ENCODE results near the gene HNRNPLL. TPM values are rescaled to one million over a fixed set of nuclear protein-coding genes. Genes with fewer than 3 reads are reported as not detected.

HNRNPLL gene
- total RNA-seq, 1 donor from 2014 or later, result 55.9 TPM

DNA sequence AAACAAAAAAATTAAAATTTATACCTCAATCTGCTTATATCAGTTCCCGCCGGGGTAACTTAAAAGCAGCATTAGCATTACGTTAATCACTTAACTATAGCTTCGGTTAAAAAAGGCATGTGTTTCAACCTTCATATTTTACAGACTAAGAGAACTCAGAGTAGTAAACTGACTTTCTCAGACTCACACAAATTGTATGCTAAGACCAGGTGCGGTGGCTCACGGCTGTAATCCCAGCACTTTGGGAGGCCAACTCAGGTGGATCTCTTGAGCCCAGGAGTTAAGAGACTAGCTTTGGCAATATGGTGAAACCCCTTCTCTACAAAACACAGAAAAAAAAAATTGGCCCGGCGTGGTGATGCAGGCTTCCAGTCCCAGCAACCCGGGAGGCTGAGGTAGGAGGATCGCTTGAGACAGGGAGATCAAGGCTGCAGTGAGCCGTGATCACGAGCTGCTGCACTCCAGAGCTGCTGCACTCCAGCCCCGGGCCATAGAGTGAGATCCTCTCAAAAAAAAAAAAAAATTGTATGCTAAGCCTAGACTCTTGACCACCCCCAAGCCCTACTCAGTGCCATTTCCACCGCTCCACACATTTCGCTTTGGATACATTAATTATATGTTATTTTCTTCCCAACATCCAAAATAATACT lies 2.4 kb downstream of the HNRNPLL start:
- peak overlapping the region; percentile 80 for H3K27ac Mint-ChIP-seq (ENCODE audit: unreplicated experiment)
- Histone ChIP-seq H3K79me2 (ENCODE audit: insufficient read depth, low read length) (peaks cover 70% of the 10 kb centered on the region), H3K27ac (ENCODE audit: low read depth, low read length) (no peak overlapping the region), H3K4me2 (ENCODE audit: low read length) (peak overlapping the region; percentile 96), H3K4me3 (ENCODE audit: insufficient read depth, low read depth, low read length) (peak overlapping the region; percentile 71), H3K9ac (ENCODE audit: low read length) (peak overlapping the region; percentile 94), H2AFZ (ENCODE audit: low read depth, low read length) (no peak overlapping the region), H3K27me3 (ENCODE audit: insufficient read depth, low read length) (no peaks in the 10 kb centered on the region), H4K20me1 (ENCODE audit: insufficient read depth, low read length) (peaks cover 53% of the 10 kb centered on the region), H3K36me3 (ENCODE audit: insufficient read depth, low read length) (no peaks in the 10 kb centered on the region), H3K4me1 (ENCODE audit: insufficient read depth, low read length) (peaks cover 15% of the 10 kb centered on the region), H3K9me3 (ENCODE audit: insufficient read depth, low read depth, low read length) (no peaks in the 10 kb centered on the region)
- no peaks in the 10 kb centered on the region for H3K27me3 Mint-ChIP-seq (ENCODE audit: low read depth, unreplicated experiment)
- peaks cover 22% of the 10 kb centered on the region for H3K4me1 Mint-ChIP-seq (ENCODE audit: low read depth, unreplicated experiment)
- no peak for FAIRE-seq
- TF ChIP-seq, protein P1, sequence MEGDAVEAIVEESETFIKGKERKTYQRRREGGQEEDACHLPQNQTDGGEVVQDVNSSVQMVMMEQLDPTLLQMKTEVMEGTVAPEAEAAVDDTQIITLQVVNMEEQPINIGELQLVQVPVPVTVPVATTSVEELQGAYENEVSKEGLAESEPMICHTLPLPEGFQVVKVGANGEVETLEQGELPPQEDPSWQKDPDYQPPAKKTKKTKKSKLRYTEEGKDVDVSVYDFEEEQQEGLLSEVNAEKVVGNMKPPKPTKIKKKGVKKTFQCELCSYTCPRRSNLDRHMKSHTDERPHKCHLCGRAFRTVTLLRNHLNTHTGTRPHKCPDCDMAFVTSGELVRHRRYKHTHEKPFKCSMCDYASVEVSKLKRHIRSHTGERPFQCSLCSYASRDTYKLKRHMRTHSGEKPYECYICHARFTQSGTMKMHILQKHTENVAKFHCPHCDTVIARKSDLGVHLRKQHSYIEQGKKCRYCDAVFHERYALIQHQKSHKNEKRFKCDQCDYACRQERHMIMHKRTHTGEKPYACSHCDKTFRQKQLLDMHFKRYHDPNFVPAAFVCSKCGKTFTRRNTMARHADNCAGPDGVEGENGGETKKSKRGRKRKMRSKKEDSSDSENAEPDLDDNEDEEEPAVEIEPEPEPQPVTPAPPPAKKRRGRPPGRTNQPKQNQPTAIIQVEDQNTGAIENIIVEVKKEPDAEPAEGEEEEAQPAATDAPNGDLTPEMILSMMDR (IDR thresholded peaks at IDR 0.05; ENCODE audit: insufficient read depth, low read depth, low read length), result no peak
- TF ChIP-seq EZH2 (IDR thresholded peaks at IDR 0.05; ENCODE audit: insufficient read depth, low read length), result no peak
- no peaks in the 10 kb centered on the region for H3K36me3 Mint-ChIP-seq (ENCODE audit: low read depth, unreplicated experiment)
- no peaks in the 10 kb centered on the region for H3K9me3 Mint-ChIP-seq (ENCODE audit: unreplicated experiment)
- no peak for DNase-seq (ENCODE audit: low read depth)
- H3K4me3 Mint-ChIP-seq (ENCODE audit: unreplicated experiment), result peak overlapping the region; percentile 91

DNA sequence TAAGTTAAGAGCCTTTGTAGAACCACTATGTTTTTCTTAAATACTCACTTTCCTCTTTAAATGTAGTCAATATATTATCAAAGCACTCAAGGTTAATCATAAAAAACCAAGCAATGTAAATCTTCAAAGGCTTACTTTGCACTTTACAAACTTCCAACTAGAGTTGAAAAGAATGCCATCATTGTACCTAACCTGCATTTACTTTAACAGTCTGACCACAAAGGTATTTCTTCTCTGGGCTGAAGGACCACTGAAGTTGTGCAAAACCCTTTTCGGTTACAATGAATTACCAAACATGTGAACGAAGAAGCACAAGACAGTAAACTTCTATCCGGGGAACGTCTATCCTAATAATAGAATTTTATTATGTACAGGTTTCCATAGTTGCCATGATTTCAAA lies 3.0 kb downstream of the HNRNPLL start:
- Histone ChIP-seq H2AFZ (ENCODE audit: low read depth, low read length) (no peak overlapping the region), H3K36me3 (ENCODE audit: insufficient read depth, low read length) (no peaks in the 10 kb centered on the region), H3K4me2 (ENCODE audit: low read length) (peak overlapping the region; percentile 96), H3K27me3 (ENCODE audit: insufficient read depth, low read length) (no peaks in the 10 kb centered on the region), H3K4me3 (ENCODE audit: insufficient read depth, low read depth, low read length) (peak overlapping the region; percentile 71), H3K79me2 (ENCODE audit: insufficient read depth, low read length) (peaks cover 77% of the 10 kb centered on the region), H3K4me1 (ENCODE audit: insufficient read depth, low read length) (peaks cover 15% of the 10 kb centered on the region), H4K20me1 (ENCODE audit: insufficient read depth, low read length) (peaks cover 57% of the 10 kb centered on the region), H3K9me3 (ENCODE audit: insufficient read depth, low read depth, low read length) (no peaks in the 10 kb centered on the region), H3K9ac (ENCODE audit: low read length) (no peak overlapping the region), H3K27ac (ENCODE audit: low read depth, low read length) (no peak overlapping the region)
- DNase-seq (ENCODE audit: low read depth) (no peak), FAIRE-seq (no peak)
- no peak for TF ChIP-seq EZH2 (IDR thresholded peaks at IDR 0.05; ENCODE audit: insufficient read depth, low read length)
- TF ChIP-seq, protein P1 (IDR thresholded peaks at IDR 0.05; ENCODE audit: insufficient read depth, low read depth, low read length), result no peak
- Mint-ChIP-seq H3K36me3 (ENCODE audit: low read depth, unreplicated experiment) (no peaks in the 10 kb centered on the region), H3K27ac (ENCODE audit: unreplicated experiment) (no peak overlapping the region), H3K4me3 (ENCODE audit: unreplicated experiment) (peak overlapping the region; percentile 91), H3K9me3 (ENCODE audit: unreplicated experiment) (no peaks in the 10 kb centered on the region), H3K4me1 (ENCODE audit: low read depth, unreplicated experiment) (peaks cover 22% of the 10 kb centered on the region), H3K27me3 (ENCODE audit: low read depth, unreplicated experiment) (no peaks in the 10 kb centered on the region)

DNA sequence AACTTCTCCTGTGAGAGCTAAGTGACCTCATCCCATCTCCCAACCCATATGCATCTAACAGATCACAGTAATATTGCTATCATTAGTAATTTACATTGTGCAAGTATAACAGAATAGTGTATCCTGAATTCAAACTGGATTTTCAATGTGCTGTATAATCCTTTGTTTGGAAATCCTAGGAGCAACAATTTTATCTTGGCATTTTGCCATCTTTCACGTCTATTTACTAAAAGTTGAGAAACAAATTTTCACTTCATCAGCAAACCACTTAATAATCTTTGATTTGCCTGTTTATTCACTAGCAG lies 3.8 kb downstream of the HNRNPLL start:
- peaks cover 22% of the 10 kb centered on the region for H3K4me1 Mint-ChIP-seq (ENCODE audit: low read depth, unreplicated experiment)
- Histone ChIP-seq H3K4me1 (ENCODE audit: insufficient read depth, low read length) (peaks cover 15% of the 10 kb centered on the region), H3K9ac (ENCODE audit: low read length) (no peak overlapping the region), H3K27ac (ENCODE audit: low read depth, low read length) (no peak overlapping the region), H3K27me3 (ENCODE audit: insufficient read depth, low read length) (no peaks in the 10 kb centered on the region), H3K4me3 (ENCODE audit: insufficient read depth, low read depth, low read length) (no peak overlapping the region), H3K79me2 (ENCODE audit: insufficient read depth, low read length) (peaks cover 84% of the 10 kb centered on the region), H4K20me1 (ENCODE audit: insufficient read depth, low read length) (peaks cover 64% of the 10 kb centered on the region), H3K36me3 (ENCODE audit: insufficient read depth, low read length) (no peaks in the 10 kb centered on the region), H3K9me3 (ENCODE audit: insufficient read depth, low read depth, low read length) (no peaks in the 10 kb centered on the region), H3K4me2 (ENCODE audit: low read length) (peak overlapping the region; percentile 96), H2AFZ (ENCODE audit: low read depth, low read length) (no peak overlapping the region)
- H3K4me3 Mint-ChIP-seq (ENCODE audit: unreplicated experiment), result peak overlapping the region; percentile 91
- H3K27me3 Mint-ChIP-seq (ENCODE audit: low read depth, unreplicated experiment), result no peaks in the 10 kb centered on the region
- H3K36me3 Mint-ChIP-seq (ENCODE audit: low read depth, unreplicated experiment), result no peaks in the 10 kb centered on the region
- FAIRE-seq (no peak), DNase-seq (ENCODE audit: low read depth) (no peak)
- TF ChIP-seq EZH2 (IDR thresholded peaks at IDR 0.05; ENCODE audit: insufficient read depth, low read length), result no peak
- TF ChIP-seq, protein P1 (IDR thresholded peaks at IDR 0.05; ENCODE audit: insufficient read depth, low read depth, low read length), result no peak
- H3K9me3 Mint-ChIP-seq (ENCODE audit: unreplicated experiment), result no peaks in the 10 kb centered on the region
- no peak overlapping the region for H3K27ac Mint-ChIP-seq (ENCODE audit: unreplicated experiment)

Data from astrocyte (in vitro differentiated cells and primary cell).